ENCODE measurements around the gene CBX2.

The CBX2 gene

DNA sequence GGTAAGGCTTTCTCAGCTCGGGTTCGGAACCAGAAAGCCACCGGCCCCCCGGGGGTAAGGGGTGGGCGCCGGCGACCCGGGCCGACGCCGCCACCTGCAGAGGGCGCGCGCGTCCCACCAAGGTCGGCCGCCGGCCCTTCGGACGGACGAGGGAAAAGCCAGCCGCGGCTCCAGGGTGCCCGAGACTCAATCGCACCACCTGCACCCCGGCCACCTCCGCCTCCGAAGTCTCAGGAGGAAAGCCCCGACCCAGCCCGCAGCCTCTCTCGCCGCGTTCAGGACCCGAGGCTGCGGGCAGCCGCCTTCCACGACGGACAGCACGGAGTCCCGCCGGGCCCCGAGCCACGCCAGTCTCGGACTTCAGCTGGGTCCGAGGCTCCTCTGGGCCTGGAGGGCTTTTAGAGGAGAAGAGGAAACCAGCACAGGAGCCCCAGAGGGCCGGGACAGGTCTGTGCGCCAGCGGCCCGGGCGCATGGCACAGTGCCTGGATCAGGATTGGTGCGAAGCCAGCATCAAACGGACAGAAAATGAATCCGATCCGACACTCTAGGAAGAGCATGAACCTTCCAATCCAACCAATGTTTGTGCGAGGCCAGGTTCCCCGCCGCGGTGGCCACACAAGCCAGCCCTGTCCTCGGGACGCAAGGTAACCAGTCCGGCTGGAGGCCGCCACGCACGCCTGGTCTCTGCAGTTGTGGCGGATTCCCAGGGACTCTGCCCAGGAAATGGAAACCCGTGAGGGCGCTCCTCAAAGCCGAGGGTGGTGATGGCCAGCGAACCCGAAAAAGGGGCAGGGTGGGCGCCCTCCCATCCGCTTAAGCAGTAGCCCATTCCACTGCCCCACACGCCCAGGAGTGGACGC, 12.2 kb downstream of the CBX2 start:
- DNase-seq: peak in 1 of 2 experiments; percentile 37

DNA sequence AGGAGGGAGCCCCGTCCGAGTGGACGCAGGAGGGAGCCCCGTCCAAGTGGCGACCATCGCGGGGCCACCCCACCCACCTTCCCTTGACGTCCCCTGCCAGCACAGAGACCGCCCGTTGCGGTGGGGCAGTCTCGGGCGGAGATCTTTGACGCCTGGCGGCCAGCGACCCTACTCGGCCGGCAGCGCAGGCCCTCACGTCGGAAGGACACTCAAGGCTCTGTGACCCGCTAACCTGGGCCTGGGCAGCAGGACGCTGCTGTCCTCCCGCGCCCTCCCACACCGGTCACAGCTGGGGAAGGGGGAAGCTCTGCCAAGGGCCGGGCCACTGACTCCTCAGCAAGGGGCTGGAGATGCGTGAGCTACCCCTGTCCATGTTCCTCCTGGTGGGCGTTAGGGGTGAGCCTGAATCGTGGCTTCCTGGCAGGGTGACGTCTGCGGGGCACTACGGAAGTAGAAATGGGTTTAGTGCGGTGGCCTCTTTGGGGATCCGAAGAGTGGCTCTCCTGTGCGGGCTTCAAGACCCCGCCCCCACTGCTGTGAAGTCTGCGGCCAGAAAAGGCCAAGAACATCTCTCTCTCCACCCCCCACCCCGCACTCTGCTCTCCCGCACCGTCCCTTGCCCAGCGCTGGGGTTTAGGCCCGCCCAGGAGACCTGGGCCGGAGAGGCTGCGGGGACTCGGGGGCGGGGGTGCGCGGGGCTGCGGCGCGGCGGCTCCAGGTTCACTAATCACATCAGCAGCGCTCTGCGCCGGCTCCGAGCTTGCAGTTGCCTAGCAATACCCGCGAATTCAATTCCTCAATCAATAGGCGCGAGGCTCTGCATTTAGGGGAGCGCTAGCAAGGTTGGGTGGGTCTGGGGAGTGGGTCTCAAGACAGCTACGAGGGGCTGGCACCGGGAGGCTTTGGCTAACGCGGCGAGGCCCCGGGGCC, 13.1 kb downstream of the CBX2 start:
- DNase-seq: no peak

DNA sequence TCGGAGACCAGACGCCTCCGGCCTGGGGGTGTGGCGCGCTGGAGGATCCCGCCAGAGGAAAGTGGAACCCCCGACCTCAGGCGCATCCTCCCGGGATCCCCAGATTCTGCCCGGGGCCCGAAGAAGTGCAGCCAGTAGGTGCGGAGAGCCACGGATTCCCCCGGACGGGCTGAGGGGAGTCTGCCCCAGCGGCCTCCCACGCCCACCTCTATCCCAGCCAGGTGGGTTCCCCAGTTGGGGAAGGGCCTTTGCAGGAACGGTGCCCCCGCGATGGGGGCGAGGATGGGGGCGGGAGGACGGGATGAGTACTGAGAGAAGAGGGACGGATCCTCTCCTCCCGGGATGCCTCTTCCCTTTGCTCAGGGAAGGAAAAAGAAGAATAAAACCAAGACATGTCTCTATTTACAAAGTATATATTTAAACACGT, 13.8 kb downstream of the CBX2 start:
- DNase-seq: no peak

DNA sequence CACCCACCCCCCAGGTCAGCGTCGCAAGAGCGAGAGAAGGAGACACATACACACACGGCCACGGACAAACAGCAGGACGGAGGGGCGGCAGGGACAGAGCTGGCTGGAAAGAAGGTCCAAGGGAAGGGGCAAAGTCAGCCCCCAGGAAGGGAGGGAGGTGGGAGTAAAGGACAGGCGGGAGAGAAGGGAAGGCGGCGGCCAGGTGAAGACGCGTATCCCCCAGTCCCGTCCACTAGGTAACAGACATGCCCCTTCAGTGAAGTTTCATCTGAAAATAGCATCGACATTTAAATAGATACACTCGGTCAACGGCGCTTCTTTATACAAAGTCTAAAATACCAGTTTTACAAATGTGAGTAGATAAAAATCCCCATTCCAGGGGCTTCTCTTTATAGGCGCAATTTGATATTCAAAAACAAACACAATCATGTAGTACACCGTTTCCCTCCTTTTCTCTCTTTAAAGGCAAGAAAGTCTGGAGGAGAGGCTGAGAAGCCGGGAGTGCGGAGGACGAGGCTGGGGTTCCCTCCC, 14.5 kb downstream of the CBX2 start:
- DNase-seq: no peak

DNA sequence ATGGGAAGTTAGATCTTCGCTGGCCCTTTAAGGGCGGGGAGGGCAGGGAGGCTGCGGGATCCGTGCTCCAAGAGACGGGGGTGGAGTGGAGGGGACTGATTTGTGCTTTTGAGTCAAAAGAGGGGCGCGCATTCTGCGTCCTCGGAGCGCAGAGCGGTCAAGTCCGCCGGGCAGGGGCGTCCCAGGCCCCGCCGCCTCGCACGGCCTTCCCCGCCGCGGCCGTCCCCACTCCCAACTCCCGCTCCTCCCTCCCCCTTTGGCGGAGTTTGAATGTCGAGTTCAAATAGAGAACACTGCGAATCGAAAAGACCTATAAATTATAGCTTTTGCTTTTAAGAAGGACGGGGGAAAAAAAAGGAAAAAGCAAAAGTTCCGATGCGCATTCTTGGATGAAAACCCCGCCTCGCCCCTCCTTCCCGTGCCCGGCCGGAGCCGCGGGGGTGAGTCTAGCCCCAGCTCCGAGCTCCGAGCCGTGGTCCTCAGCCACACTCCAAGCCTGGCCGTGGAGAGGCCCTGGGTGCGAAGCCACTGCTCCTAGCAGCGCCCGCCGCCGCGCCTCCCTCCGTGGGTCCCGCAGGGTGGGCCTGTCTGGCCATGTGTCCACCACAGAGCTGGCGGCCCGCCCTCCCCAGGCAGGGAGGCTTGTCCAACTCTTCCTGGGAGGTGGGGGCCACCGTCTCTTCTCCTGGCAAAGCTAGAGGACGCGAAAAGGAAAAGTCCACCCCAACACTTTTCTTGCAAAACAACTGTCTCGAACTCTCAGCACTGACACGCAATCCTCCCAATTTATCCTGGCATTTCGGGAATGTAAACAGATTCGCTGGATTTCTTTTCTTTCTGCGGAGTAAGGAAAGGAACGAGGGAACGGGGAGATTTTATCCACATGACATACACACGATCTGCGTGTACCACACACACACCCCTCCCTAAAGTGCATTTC, 15.3 kb downstream of the CBX2 start:
- no peak for DNase-seq

DNA sequence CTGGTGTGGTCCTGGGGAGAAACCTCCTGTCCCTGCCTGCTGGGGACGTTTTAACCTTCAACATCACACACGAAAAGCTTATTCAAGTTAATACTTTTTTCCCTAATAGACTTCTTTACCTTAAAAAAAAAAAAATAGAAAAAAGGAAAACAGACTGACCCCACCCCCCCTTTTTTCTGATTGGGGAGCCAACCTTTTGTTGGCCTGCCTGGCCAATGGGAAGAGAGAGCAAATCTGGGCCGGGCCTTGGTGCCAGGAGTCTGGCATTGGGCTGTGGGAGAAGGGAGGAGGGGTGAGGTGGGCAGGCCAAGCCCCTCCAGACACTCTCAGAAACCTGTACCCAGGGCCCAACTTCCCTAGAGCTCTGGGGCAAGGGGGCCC, 16.0 kb downstream of the CBX2 start:
- DNase-seq: no peak

DNA sequence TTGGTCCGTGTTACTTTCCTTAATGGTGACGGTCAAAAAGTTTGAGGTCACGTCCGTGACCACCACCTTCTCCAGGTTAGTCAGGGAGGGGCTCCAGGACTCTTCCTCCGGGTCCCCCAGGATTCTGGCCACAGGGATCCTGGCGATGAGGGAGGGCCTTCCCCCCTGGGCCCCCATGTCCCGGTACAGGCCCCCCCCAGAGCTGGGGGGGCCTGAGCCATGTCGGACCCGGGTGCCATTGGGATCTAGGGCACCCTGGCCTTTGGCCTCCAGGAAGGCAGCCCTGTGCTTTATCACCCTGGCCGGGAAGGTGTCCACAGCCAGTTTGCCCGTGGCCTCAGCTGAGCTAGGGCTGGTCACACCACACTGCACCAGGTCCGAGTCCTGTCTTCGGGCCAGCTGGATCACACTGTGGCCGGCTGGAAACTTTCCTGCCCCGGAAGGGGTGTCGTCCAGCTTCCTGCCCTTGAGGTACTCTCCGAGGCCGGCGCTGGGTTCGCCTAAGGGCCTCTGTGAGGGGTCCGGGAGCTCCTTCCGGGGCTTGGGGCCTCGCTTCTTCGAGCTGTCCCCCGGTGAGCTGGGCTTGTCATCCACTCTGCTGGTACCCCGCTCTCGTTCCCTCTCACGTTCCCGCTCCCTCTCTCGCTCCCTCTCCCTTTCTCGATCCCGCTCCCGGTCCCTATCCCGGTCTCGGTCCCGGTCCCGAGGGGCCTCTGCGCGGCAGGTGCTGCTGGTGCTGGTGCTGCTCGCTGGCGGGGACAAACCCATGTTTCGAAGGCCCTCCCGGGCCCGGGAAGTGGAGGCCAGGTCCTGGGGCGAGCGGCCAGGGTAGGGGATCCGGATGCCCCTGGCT, 16.9 kb downstream of the CBX2 start:
- DNase-seq: no peak

DNA sequence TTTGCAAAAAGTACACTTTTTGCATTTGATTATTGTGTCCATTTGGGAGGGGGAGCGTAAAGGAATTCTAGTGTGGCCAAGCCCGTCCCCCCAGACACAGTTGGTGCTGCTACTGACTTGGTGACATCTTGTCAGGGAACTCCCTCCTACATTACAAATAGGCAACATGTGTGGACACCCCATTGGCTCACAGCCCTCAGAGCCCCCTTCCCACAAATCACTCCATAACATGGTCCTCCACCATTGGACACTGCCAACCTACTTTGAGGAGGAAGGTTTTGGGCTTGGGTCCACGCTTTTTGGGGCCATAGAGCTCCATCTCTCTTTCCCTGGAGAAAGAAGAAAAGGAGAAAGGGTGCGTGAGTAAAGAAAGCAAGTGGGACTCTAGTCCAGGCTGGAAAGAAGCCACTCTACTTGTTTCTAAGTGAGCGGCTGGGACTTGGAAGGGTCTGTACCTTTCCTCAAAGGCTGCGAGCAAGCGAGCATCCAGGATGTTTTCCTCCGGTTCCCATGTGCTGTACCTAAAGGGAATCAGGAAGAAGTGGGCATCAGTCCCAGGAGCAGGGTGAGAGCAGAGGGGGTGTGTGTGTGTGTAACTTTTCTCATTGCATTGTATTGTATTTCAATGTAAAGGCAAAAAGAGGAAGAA, 18.0 kb downstream of the CBX2 start:
- DNase-seq: no peak

DNA sequence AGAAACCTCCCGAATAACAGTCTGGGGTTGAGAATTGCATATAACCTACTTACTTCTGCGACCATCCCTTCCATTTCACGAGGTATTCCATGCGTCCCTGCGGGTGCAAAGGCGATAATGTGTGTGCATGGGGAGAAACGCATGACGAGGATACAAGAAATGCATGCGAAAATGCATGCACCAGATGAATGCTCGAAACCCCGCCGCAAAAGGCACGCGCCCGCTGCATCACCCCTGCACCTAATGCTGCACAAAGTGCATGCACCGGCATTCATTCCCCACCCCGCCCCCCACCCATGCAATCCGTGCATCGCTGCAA, 18.5 kb downstream of the CBX2 start:
- no peak for DNase-seq

DNA sequence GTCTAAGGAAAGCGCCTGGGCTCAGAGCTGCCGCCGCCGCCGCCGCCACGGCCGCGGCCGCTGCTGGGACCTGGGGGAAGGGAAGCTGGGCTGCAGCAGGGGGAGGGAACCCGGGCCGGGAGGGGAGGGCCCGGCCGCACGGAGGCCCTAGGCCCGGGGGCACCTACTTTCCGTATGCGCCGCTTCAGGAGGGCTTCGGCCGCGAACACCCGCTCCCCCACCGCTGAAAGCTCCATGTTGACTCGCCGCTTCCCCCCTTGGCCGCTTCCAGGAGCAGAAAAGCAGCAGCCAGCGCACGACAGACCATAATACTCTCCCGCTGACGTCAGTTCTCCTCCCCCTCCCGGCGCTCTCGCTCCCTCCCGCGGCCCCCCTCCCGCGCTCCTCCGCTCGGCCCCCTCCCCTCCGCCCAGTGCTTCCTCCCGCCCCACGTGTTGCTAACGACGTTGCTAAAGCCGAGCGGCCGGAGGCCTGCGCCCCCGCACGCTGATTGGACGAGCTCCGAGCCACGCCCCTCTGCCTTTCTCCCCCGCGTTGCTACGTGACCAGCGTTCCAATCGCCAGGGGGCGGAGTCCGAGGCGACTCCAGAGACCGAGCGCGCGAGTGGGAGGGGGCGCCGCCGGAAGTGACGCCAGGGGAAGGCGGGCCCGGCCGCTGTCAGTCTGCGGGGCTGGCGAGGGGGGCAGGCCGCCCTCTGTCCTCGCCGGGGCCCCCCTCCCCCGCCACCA, 19.0 kb downstream of the CBX2 start, which contains the start of gene CBX8:
Gene CBX8 (minus strand): TSS at position 315 of the 729 bp plus-strand sequence. CDS start 79 bp downstream, at position 236.
- peak; percentile 100 for DNase-seq

DNA sequence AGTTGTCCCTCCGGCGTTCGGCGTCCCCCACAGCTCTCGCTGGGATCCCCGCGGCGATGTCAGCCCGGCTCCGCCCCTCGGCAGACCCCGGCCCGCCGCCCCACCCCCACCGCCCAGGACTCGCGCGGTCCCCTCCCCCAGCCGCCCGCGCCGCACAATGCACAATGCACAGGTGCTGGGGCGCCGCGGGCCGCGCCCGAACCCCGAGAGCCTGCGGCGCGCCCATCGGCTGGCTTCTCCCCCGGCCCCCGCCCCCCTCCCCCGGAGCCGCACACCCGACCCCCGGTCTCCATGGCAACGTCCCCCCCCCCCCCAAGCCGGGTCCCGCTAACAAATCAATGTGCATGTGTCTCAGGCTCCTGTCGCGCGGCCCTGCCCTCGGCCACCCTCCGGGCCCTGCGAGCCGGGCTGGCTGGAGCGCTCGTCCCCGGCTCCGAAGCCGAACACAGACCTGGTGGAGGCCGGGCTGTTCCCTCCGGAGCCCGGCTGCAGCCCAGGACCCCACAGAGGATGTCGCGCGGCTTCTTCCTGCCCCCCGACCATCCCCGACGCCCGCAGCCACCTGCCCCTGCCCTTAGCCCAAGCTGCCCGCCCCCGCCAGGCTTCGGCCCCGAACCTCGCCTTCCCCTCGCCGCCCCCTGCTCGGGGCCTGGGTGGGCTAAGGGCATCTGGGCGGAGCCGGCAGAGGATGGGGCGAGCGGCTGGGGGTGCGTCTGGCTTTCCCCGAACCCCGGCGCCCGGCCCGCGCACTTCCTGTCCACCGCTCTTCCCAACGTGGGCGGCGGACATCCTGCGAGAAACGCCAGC, 19.7 kb downstream of the CBX2 start:
- peak; percentile 49 to 65 for DNase-seq

DNA sequence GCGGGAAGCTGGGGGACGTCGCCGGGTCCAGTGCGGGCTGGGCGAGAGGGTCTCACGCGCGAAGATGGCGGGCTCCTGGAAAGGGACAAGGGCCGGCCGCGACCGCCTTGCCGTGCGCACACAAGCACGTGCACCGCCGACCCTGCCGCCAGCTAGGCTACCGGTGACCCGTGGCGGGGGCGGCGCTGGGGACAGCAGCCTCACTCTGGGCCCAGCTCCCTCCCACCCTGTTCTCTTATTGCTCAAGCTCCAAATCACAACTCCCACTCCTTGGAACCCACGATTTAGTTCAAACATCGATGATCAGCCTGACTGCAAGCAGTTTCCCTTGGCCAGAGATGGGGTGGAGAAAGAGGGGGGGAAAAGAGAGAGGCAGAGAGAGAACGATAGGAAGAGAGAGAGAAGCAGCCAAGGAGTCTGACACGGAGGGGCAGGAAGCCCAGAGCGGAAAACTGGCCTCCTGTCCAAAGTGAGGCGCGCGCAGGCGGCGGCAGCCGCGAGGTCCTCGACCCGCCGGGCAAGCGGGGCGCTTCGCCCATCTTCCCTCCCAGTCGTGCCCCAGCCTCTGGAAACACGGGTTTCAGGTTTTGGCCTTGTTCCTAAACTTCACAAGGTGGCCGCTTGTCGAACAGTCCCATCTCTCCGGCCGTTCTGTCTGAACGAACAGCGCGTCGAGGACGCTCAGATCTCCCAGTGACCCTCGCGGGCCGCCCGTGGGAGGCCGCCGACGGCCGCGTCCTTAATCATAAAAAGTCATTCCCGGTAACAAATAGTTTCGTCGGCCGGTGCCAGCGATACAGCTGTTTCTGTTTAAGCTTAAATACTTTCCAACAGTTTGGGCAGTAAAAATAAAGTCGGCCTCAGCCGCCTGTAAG, 20.6 kb downstream of the CBX2 start:
- DNase-seq: no peak

DNA sequence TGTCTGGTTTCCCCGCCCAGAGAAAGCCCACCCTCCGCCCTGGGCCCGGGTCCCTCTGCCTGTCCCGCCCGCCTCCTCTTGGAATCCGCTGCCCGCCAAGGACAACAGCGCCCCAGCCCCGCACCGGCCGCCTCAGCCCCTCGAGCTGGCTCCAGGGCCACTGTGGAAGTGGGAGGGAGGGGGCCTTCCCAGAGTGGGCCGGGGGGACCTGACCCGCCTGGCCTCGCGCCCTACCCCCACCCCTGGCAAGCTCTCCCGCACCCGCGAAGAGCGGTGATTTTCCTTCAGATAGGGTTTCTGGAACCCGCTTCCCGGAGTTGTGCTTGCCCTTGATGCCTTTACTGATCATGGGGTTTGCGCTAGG, 21.2 kb downstream of the CBX2 start:
- DNase-seq: no peak

DNA sequence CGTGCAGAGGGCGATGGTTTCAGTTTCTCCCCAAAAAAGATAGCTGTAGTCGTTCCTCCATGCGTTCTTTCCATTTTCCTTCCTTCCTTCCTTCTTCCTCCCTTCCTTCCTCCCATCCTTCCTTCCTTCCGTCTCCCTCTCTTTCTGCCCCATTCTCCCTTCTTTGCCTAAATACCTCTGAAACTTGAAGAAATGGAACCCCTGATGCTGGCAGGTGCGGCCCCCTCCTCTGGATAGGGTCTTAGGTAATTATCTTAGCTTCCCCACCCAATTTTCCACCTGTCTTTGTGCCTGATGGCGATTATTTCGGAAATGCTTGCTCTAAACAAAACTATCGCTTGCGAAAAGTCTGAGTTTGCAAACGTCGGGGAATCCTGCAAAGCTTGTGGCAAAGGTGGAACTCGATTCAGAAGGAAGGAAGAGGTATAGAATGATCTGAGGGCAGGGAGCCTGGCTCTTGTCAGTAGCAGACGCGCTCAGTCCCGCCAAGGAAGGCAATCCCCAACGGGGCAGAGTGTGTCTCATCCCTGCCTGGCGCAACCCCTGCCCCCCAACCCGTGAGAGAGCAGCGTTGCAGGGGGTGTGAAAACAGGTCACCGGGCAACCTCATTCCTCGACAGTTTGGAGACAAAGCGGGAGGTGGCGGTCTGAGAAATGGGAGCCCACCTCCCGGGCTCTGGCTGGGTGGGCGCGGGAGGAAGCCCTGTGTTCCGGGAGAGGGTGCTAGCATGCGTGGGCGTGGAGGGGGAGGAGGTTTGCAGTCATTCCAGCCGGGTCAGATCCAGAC, 21.8 kb downstream of the CBX2 start:
- no peak for DNase-seq

DNA sequence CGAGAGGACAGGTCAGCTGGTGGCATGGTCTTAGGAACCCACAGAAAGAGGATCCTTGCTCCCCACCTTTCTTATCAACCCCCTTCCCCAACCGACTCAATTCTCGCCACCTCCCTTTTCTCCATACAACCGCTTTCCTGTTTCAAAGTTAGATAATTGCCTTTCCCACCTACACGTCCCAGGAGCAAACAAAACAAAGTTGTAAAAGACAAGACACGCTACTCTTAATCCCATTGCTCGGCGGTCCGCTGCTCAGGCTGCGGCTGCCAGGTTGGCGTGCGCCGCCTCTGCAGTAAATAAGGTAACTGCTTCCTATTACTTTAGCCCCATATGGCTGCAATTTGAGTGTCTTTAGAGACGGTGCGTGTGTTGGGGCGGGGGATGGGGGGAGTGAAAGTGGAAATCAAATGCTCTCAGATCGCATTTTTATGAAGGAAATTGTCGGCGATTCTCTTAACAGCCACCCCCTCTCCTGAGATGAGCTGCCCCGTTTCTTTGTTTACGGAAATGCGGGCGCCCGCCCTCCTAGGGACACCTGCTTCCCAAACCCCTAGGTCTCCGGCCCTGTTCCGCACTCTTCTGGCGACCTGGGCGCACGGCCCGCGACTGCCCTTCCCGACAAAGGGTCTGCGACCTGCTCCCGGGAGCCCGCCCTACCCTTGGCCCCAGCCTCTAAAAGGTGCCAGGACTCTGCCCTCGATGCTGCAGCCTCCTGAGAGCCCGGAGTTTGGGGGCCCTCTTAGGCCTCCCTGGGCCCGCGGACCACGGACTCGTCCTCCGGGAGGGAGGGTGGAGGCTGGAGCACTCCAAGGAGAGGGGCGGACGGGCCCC, 22.6 kb downstream of the CBX2 start:
- peak; percentile 42 to 56 for DNase-seq
